PC-9 (cell line): ENCODE results near the gene PIGZ. TPM values are rescaled to one million over a fixed set of nuclear protein-coding genes. Genes with fewer than 3 reads are reported as not detected.
A peak's percentile ranks its signal among the peaks of the same experiment; 100 is the strongest.

Experiments
- BruUV-seq: library from RNA; stranded (reverse); fragments of 400-500 nt; replicated peaks from 2 replicates; lab custom pipeline; 2021; lab: Mats Ljungman, UMichigan
- CTCF ChIA-PET: fragments of 300-600 bp; sonication (Branson Sonifier 250); formaldehyde crosslinking; loops from one replicate; lab custom pipeline; 2022; ENCODE audit warnings: antibody characterized with exemption; lab: Charles Lee
- POLR2A ChIA-PET: fragments of 300-600 bp; sonication (Branson Sonifier 250); formaldehyde crosslinking; loops from one replicate; lab custom pipeline; 2022; ENCODE audit warnings: antibody characterized with exemption; ENCODE audit not compliant: unreplicated experiment; lab: Charles Lee
- DNase-seq, 2 experiments: peaks; one replicate each; pipeline versions ENCODE4 v3.0.0 to v3.0.0-alpha.2; 2015 to 2022; ENCODE audit warnings: mixed read lengths in 1 of 2
- H2AFZ ChIP-seq: fragments of 200-600 bp; sonication (generic); 2 replicates; pipeline ENCODE4 v1.8.1; 2017; ENCODE audit warnings: antibody characterized with exemption
- H3F3A ChIP-seq: fragments of 200-600 bp; sonication (generic); 2 replicates; pipeline ENCODE4 v1.8.1; 2017; ENCODE audit warnings: antibody characterized with exemption, mild to moderate bottlenecking, low read depth; ENCODE audit not compliant: insufficient read depth
- H3K27ac ChIP-seq: fragments of 200-600 bp; sonication (generic); 2 replicates; pipeline ENCODE4 v1.6.1; 2016; ENCODE audit warnings: mixed run types
- H3K27me3 ChIP-seq: fragments of 200-600 bp; sonication (generic); 2 replicates; pipeline ENCODE4 v1.6.1; 2016; ENCODE audit warnings: low read depth, mixed run types; ENCODE audit not compliant: insufficient read depth
- H3K36me3 ChIP-seq: fragments of 200-600 bp; sonication (generic); 2 replicates; pipeline ENCODE4 v1.6.1; 2016; ENCODE audit warnings: low read depth, mixed run types
- H3K4me1 ChIP-seq: fragments of 200-600 bp; sonication (generic); replicated peaks from 2 replicates; pipeline ENCODE4 v1.6.1; 2016; ENCODE audit warnings: mixed run types; ENCODE audit not compliant: insufficient read depth
- H3K4me2 ChIP-seq: fragments of 200-600 bp; sonication (generic); 2 replicates; pipeline ENCODE4 v1.6.1; 2017; ENCODE audit warnings: mixed run types
- H3K4me3 ChIP-seq: fragments of 200-600 bp; sonication (generic); 2 replicates; pipeline ENCODE4 v1.6.1; 2016; ENCODE audit warnings: mixed run types
- H3K79me2 ChIP-seq: fragments of 200-600 bp; sonication (generic); 2 replicates; pipeline ENCODE4 v1.6.1; 2017; ENCODE audit warnings: low read depth, mixed run types
- H3K9me2 ChIP-seq: fragments of 200-600 bp; sonication (generic); 2 replicates; pipeline ENCODE4 v1.8.1; 2017; ENCODE audit warnings: mild to moderate bottlenecking; ENCODE audit not compliant: insufficient read depth
- H3K9me3 ChIP-seq: fragments of 200-600 bp; sonication (generic); 2 replicates; pipeline ENCODE4 v1.8.1; 2016; ENCODE audit warnings: low read depth; ENCODE audit not compliant: insufficient read depth
- H4K20me1 ChIP-seq: fragments of 200-600 bp; sonication (generic); 2 replicates; pipeline ENCODE4 v1.8.1; 2017; ENCODE audit not compliant: insufficient read depth
- CTCF ChIP-seq: fragments of 200-600 bp; sonication (generic); conservative IDR thresholded peaks from 2 replicates; pipeline ENCODE4 v1.6.1; 2017; ENCODE audit warnings: mixed run types, antibody characterized with exemption, mild to moderate bottlenecking, moderate library complexity
- EZH2 ChIP-seq: fragments of 200-600 bp; sonication (generic); IDR thresholded peaks from 2 replicates; pipeline ENCODE4 v1.8.0; 2017; ENCODE audit warnings: antibody characterized with exemption, low read depth
- intact Hi-C: fragments of 100-400 bp; cut with micrococcal nuclease; formaldehyde crosslinking; loops from one replicate; pipeline ENCODE4 v1.10.0; 2022; ENCODE audit not compliant: unreplicated experiment
- total RNA-seq: library from RNA; stranded (reverse); gene quantifications from 2 replicates; pipeline ENCODE4 v1.2.3, GENCODE V29; 2021

Gene PIGZ
- total RNA-seq, 1 experiment from 2014 or later: 2.1 TPM

GRCh38 chr3:197006860-197007259 is 38.2 kb upstream of the PIGZ start:
- H3K36me3 ChIP-seq: no peaks in the 10 kb centered on the region
- H3K4me1 ChIP-seq: no peaks in the 10 kb centered on the region
- ChIA-PET POLR2A (interaction anchor here (0.7 kb wide), 1 partner anchor 41 kb away, joined by 3 read pairs; no protein-coding TSS in a partner anchor), CTCF (no interaction called here)
- H3K9me2 ChIP-seq: no peaks in the 10 kb centered on the region
- no peaks in the 10 kb centered on the region for H3K27me3 ChIP-seq
- H3F3A ChIP-seq: no peaks in the 10 kb centered on the region
- intact Hi-C loops: no loop called here
- H3K4me3 ChIP-seq: no peak overlapping the region
- no peak for DNase-seq
- H3K27ac ChIP-seq: no peak overlapping the region
- BruUV-seq: no TSS peak
- H3K9me3 ChIP-seq: no peaks in the 10 kb centered on the region
- no peak for TF ChIP-seq EZH2
- no peak for TF ChIP-seq CTCF
- H3K4me2 ChIP-seq: no peak overlapping the region
- H4K20me1 ChIP-seq: no peaks in the 10 kb centered on the region
- no peak overlapping the region for H2AFZ ChIP-seq
- H3K79me2 ChIP-seq: no peaks in the 10 kb centered on the region

DNA sequence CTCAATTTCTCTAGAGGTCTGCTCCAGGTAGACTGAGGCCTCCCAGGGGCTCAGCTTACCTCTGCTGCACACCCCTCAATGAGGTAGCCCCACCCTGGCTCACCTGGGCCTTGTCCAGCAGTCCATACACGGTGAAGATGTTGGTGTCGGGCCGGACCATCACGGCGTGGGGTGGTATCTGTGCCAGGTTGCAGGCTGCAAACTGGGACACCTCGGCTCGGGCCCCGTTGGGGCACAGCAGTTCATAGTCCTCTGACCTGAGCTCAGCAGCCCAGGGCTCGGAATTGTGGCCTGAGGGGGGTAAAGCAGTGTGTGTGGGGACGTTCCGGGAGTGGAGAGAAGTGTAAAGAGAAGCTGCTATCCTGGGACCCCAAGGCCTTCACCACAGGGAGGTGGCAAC is 37.8 kb upstream of the PIGZ start:
- CTCF ChIA-PET: no interaction called here
- intact Hi-C loops: no loop called here

GRCh38 chr3:197003461-197004385 is 35.1 kb upstream of the PIGZ start:
- no peak for DNase-seq
- no peak overlapping the region for H3K4me3 ChIP-seq
- intact Hi-C loops: no loop called here
- POLR2A ChIA-PET: interaction anchor here (0.5 kb wide), 1 partner anchor 759 kb away, joined by 3 read pairs; no protein-coding TSS in a partner anchor
- no peak overlapping the region for H3K27ac ChIP-seq
- no peaks in the 10 kb centered on the region for H3K9me2 ChIP-seq
- H3K4me1 ChIP-seq: no peaks in the 10 kb centered on the region
- H3K79me2 ChIP-seq: no peaks in the 10 kb centered on the region
- BruUV-seq: TSS peak; percentile 29
- TF ChIP-seq EZH2 (no peak), CTCF (no peak)
- no peak overlapping the region; the same call in 1 of the 2 replicates for H3K4me2 ChIP-seq
- no peak overlapping the region for H2AFZ ChIP-seq
- CTCF ChIA-PET: interaction anchor here (0.7 to 1.1 kb wide), 3 partner anchors 24 to 690 kb away, joined by 3 to 5 read pairs (median 5); no protein-coding TSS in a partner anchor
- H3K27me3 ChIP-seq: no peaks in the 10 kb centered on the region
- no peaks in the 10 kb centered on the region for H3K9me3 ChIP-seq
- H3K36me3 ChIP-seq: no peaks in the 10 kb centered on the region
- H4K20me1 ChIP-seq: no peaks in the 10 kb centered on the region
- no peaks in the 10 kb centered on the region for H3F3A ChIP-seq

More for the DNA sequence above, 37.8 kb upstream of the PIGZ start:
- H3K27me3 ChIP-seq: no peaks in the 10 kb centered on the region
- H3K9me3 ChIP-seq: no peaks in the 10 kb centered on the region
- H3K79me2 ChIP-seq: no peaks in the 10 kb centered on the region
- no peaks in the 10 kb centered on the region for H3K4me1 ChIP-seq
- no peaks in the 10 kb centered on the region for H4K20me1 ChIP-seq
- POLR2A ChIA-PET: no interaction called here
- DNase-seq: no peak
- TF ChIP-seq CTCF (no peak), EZH2 (no peak)
- no peak overlapping the region for H3K27ac ChIP-seq
- H3F3A ChIP-seq: no peaks in the 10 kb centered on the region
- no TSS peak for BruUV-seq
- H3K36me3 ChIP-seq: no peaks in the 10 kb centered on the region
- no peak overlapping the region for H2AFZ ChIP-seq
- no peak overlapping the region for H3K4me3 ChIP-seq
- H3K4me2 ChIP-seq: no peak overlapping the region
- H3K9me2 ChIP-seq: no peaks in the 10 kb centered on the region
